ENCODE results near the gene PPID. TPM values are rescaled to one million over a fixed set of nuclear protein-coding genes. Genes with fewer than 3 reads are reported as not detected.
"Not testable (repeated sequence)": the region's sequence is repeated elsewhere in the genome, so short reads cannot be mapped to it uniquely, and the experiment has no call there.

Gene PPID
- total and polyA plus RNA-seq, 2 donors (not counting 1 experiment from before 2014, with no cell fraction given): 9.4 to 23.7 TPM

- no peaks in the 10 kb centered on the region for H3K4me1 Mint-ChIP-seq
Measured at GRCh38 chr4:158762553-158762952, 39.4 kb upstream of the PPID start.

GRCh38 chr4:158760866-158761265, 37.7 kb upstream of the PPID start:
- 100% methylated on average over 1 of the region's 4 CpGs for WGBS (ENCODE audit: insufficient coverage)
- Histone ChIP-seq H3K9ac (ENCODE audit: low read length) (no peak overlapping the region), H4K20me1 (ENCODE audit: control insufficient read depth, insufficient read depth, low read length, poor library complexity, severe bottlenecking) (no peaks in the 10 kb centered on the region), H3K27me3 (replicated peaks in 1 of 4; ENCODE audit: control extremely low read depth in 1 of 4, control insufficient read depth in 3 of 4, insufficient read depth in 4 of 4, low read length in 3 of 4) (peaks cover 0 to 52% (median 29%) of the 10 kb centered on the region in 4 experiments), H3K79me2 (ENCODE audit: control insufficient read depth, insufficient read depth, low read length) (no peaks in the 10 kb centered on the region), H3K4me2 (replicated peaks; ENCODE audit: low read depth, low read length, poor library complexity, severe bottlenecking) (no peak overlapping the region), H2AFZ (ENCODE audit: insufficient read depth, low read depth, low read length, poor library complexity, severe bottlenecking) (no peak overlapping the region), H3K4me3 (ENCODE audit: control extremely low read depth in 1 of 5, extremely low read depth in 1 of 5, insufficient read depth in 1 of 5, low read depth in 2 of 5, low read length in 4 of 5) (no peak overlapping the region), H3K9me3 (ENCODE audit: control extremely low read depth in 1 of 3, control insufficient read depth in 2 of 3, insufficient read depth in 1 of 3, low read length in 2 of 3) (peaks cover 5 to 18% (median 6%) of the 10 kb centered on the region in 3 donors), H3K27ac (ENCODE audit: low read length in 2 of 2) (no peak overlapping the region), H3K36me3 (replicated peaks in 1 of 2; ENCODE audit: control extremely low read depth in 1 of 2, control insufficient read depth in 1 of 2, extremely low read depth in 1 of 2, insufficient read depth in 2 of 2, low read length in 1 of 2) (no peaks in the 10 kb centered on the region), H3K4me1 (ENCODE audit: control insufficient read depth in 2 of 2, insufficient read depth in 2 of 2, low read length in 2 of 2) (no peaks in the 10 kb centered on the region)
- H3K27me3 Mint-ChIP-seq: peaks cover 68% of the 10 kb centered on the region
- no peaks in the 10 kb centered on the region for H3K4me1 Mint-ChIP-seq
- H3K27ac Mint-ChIP-seq: no peak overlapping the region
- H3K4me3 Mint-ChIP-seq: no peak overlapping the region
- no peaks in the 10 kb centered on the region for H3K9me3 Mint-ChIP-seq (ENCODE audit: insufficient read depth)
- POLR2A ChIA-PET: no interaction called here
- ATAC-seq (ENCODE audit: low read depth) (no peak), DNase-seq (no peak)
- no peak for TF ChIP-seq EZH2 (IDR thresholded peaks at IDR 0.05; ENCODE audit: borderline replicate concordance, insufficient read depth, low read depth, low read length, poor library complexity, severe bottlenecking)
- no peak for TF ChIP-seq CTCF (IDR thresholded peaks at IDR 0.05)
- intact Hi-C loops (cut with micrococcal nuclease): no loop called here
- CTCF ChIA-PET: no interaction called here

More at GRCh38 chr4:158762553-158762952, 39.4 kb upstream of the PPID start:
- Histone ChIP-seq H3K79me2 (ENCODE audit: control insufficient read depth, insufficient read depth, low read length) (no peaks in the 10 kb centered on the region), H3K27me3 (replicated peaks in 1 of 4; ENCODE audit: control extremely low read depth in 1 of 4, control insufficient read depth in 3 of 4, insufficient read depth in 4 of 4, low read length in 3 of 4) (peaks cover 3 to 60% (median 43%) of the 10 kb centered on the region in 4 experiments), H3K4me2 (replicated peaks; ENCODE audit: low read depth, low read length, poor library complexity, severe bottlenecking) (no peak overlapping the region), H3K9me3 (ENCODE audit: control extremely low read depth in 1 of 3, control insufficient read depth in 2 of 3, insufficient read depth in 1 of 3, low read length in 2 of 3) (peaks cover 0 to 8% (median 2%) of the 10 kb centered on the region in 3 donors), H3K9ac (ENCODE audit: low read length) (no peak overlapping the region), H3K4me3 (ENCODE audit: control extremely low read depth in 1 of 5, extremely low read depth in 1 of 5, insufficient read depth in 1 of 5, low read depth in 2 of 5, low read length in 4 of 5) (no peak overlapping the region), H3K27ac (ENCODE audit: low read length in 2 of 2) (no peak overlapping the region), H4K20me1 (ENCODE audit: control insufficient read depth, insufficient read depth, low read length, poor library complexity, severe bottlenecking) (no peaks in the 10 kb centered on the region), H3K4me1 (ENCODE audit: control insufficient read depth in 2 of 2, insufficient read depth in 2 of 2, low read length in 2 of 2) (peaks cover 0 to 3% of the 10 kb centered on the region in 2 donors), H3K36me3 (replicated peaks in 1 of 2; ENCODE audit: control extremely low read depth in 1 of 2, control insufficient read depth in 1 of 2, extremely low read depth in 1 of 2, insufficient read depth in 2 of 2, low read length in 1 of 2) (no peaks in the 10 kb centered on the region), H2AFZ (ENCODE audit: insufficient read depth, low read depth, low read length, poor library complexity, severe bottlenecking) (no peak overlapping the region)
- TF ChIP-seq CTCF (IDR thresholded peaks at IDR 0.05) (no peak), EZH2 (IDR thresholded peaks at IDR 0.05; ENCODE audit: borderline replicate concordance, insufficient read depth, low read depth, low read length, poor library complexity, severe bottlenecking) (no peak)
- Mint-ChIP-seq H3K4me3 (no peak overlapping the region), H3K27me3 (peaks cover 72% of the 10 kb centered on the region), H3K9me3 (ENCODE audit: insufficient read depth) (no peaks in the 10 kb centered on the region), H3K27ac (no peak overlapping the region)
- ATAC-seq (ENCODE audit: low read depth) (no peak), DNase-seq (no peak)
- CTCF ChIA-PET: interaction anchor here (0.6 kb wide), 1 partner anchor 33 kb away, joined by 3 read pairs; no protein-coding TSS in a partner anchor
- 100% methylated on average over 2 of the region's 4 CpGs for WGBS (ENCODE audit: insufficient coverage)
- POLR2A ChIA-PET: no interaction called here
- intact Hi-C loops (cut with micrococcal nuclease): no loop called here

DNA sequence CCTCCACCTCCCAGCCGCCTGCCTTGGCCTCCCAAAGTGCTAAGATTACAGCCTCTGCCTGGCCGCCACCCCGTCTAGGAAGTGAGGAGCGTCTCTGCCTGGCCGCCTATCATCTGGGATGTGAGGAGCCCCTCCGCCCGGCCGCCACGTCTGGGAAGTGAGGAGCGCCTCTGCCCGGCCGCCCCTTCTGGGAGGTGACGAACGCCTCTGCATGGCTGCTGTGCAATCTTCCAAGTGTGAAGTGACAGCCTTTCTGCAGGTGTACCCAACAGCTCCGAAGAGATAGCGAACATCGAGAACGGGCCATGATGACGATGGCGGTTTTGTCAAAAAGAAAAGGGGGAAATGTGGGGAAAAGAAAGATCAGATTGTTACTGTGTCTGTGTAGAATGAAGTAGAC, 36.3 kb upstream of the PPID start:
- H3K9ac ChIP-seq (ENCODE audit: low read length); H3K27ac ChIP-seq (ENCODE audit: low read length in 2 of 2); H3K4me1 Mint-ChIP-seq; H3K4me2 ChIP-seq (replicated peaks; ENCODE audit: low read depth, low read length, poor library complexity, severe bottlenecking); H3K79me2 ChIP-seq (ENCODE audit: control insufficient read depth, insufficient read depth, low read length); H3K4me1 ChIP-seq (ENCODE audit: control insufficient read depth in 2 of 2, insufficient read depth in 2 of 2, low read length in 2 of 2); intact Hi-C loops (cut with micrococcal nuclease); H3K27ac Mint-ChIP-seq; DNase-seq; H2AFZ ChIP-seq (ENCODE audit: insufficient read depth, low read depth, low read length, poor library complexity, severe bottlenecking); H3K9me3 Mint-ChIP-seq (ENCODE audit: insufficient read depth); POLR2A ChIA-PET; H4K20me1 ChIP-seq (ENCODE audit: control insufficient read depth, insufficient read depth, low read length, poor library complexity, severe bottlenecking); H3K36me3 ChIP-seq (replicated peaks in 1 of 2; ENCODE audit: control extremely low read depth in 1 of 2, control insufficient read depth in 1 of 2, extremely low read depth in 1 of 2, insufficient read depth in 2 of 2, low read length in 1 of 2); CTCF ChIA-PET; H3K4me3 Mint-ChIP-seq; H3K4me3 ChIP-seq (ENCODE audit: control extremely low read depth in 1 of 5, extremely low read depth in 1 of 5, insufficient read depth in 1 of 5, low read depth in 2 of 5, low read length in 4 of 5); ATAC-seq (ENCODE audit: low read depth): not testable (repeated sequence)
- Histone ChIP-seq H3K27me3 (replicated peaks in 1 of 4; ENCODE audit: control extremely low read depth in 1 of 4, control insufficient read depth in 3 of 4, insufficient read depth in 4 of 4, low read length in 3 of 4) (peaks cover 0 to 52% (median 27%) of the 10 kb centered on the region in 4 experiments), H3K9me3 (ENCODE audit: control extremely low read depth in 1 of 3, control insufficient read depth in 2 of 3, insufficient read depth in 1 of 3, low read length in 2 of 3) (peaks cover 5 to 22% (median 6%) of the 10 kb centered on the region in 3 donors)
- WGBS (ENCODE audit: insufficient coverage): 97% methylated on average over 19 of the region's 20 CpGs
- H3K27me3 Mint-ChIP-seq: peaks cover 70% of the 10 kb centered on the region

Data from B cell (primary cell).